GM12891 (cell line): ENCODE measurements around the gene ZER1.

Experiments used
- PAX5 ChIP-seq: IDR thresholded peaks from 2 replicates; pipeline ENCODE4 v1.6.1; 2011; ENCODE audit warnings: low read length, moderate library complexity, mild to moderate bottlenecking; ENCODE audit not compliant: insufficient read depth, severe bottlenecking
- POLR2A ChIP-seq: IDR thresholded peaks from 2 replicates; pipeline ENCODE4 v1.6.1; 2011; ENCODE audit warnings: low read depth, low read length, control low read depth
- POLR2AphosphoS5 ChIP-seq: IDR thresholded peaks from 2 replicates; pipeline ENCODE4 v1.6.1; 2011; ENCODE audit warnings: low read depth, low read length, control low read depth
- SPI1 ChIP-seq: IDR thresholded peaks from 2 replicates; pipeline ENCODE4 v1.6.1; 2011; ENCODE audit warnings: low read depth, low read length, control low read depth
- TAF1 ChIP-seq: IDR thresholded peaks from 2 replicates; pipeline ENCODE4 v1.6.1; 2011; ENCODE audit warnings: low read depth, low read length, control low read depth

DNA sequence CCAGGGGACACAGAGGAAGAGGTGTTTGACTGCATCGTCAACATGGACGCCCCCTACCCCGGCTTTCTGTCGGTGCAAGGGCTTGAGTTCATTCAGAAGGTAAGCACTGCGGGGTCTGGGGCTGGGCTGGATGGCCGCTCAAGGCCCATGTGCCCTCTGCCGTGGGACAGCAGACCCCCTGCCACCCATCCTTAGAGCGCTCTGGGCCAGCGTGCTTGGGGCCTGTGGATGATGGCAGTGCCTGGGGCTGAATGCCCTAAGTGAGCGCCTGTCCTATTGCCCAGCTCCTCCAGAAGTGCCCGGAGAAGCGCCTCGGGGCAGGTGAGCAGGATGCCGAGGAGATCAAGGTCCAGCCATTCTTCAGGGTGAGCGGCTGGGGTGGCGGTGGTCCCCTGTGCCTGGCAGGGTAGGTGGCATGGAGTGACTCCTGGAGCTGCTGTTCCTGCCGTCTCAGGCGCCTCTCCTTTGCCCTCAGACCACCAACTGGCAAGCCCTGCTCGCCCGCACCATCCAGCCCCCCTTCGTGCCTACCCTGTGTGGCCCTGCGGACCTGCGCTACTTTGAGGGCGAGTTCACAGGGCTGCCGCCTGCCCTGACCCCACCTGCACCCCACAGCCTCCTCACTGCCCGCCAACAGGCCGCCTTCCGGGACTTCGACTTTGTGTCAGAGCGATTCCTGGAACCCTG is 51.7 kb downstream of the ZER1 start:
- no peak for TF ChIP-seq POLR2A
- no peak for TF ChIP-seq POLR2AphosphoS5
- TF ChIP-seq TAF1, result no peak
- TF ChIP-seq SPI1, result no peak
- no peak for TF ChIP-seq PAX5
